Activated CD4-positive, alpha-beta T cell treated with anti-CD3 and anti-CD28 coated beads, Interleukin-2, amount 50 U/mL, for 4 hours (primary cell): ENCODE measurements around the gene C1QTNF6.
A peak's percentile ranks its signal among the peaks of the same experiment; 100 is the strongest.
"Not testable (repeated sequence)": the region's sequence is repeated elsewhere in the genome, so short reads cannot be mapped to it uniquely, and the experiment has no call there.

ENCODE experiments used
- DNase-seq, 2 experiments: peaks; one replicate each; pipeline ENCODE4 v3.0.0-alpha.2; 2020

Gene C1QTNF6

DNA sequence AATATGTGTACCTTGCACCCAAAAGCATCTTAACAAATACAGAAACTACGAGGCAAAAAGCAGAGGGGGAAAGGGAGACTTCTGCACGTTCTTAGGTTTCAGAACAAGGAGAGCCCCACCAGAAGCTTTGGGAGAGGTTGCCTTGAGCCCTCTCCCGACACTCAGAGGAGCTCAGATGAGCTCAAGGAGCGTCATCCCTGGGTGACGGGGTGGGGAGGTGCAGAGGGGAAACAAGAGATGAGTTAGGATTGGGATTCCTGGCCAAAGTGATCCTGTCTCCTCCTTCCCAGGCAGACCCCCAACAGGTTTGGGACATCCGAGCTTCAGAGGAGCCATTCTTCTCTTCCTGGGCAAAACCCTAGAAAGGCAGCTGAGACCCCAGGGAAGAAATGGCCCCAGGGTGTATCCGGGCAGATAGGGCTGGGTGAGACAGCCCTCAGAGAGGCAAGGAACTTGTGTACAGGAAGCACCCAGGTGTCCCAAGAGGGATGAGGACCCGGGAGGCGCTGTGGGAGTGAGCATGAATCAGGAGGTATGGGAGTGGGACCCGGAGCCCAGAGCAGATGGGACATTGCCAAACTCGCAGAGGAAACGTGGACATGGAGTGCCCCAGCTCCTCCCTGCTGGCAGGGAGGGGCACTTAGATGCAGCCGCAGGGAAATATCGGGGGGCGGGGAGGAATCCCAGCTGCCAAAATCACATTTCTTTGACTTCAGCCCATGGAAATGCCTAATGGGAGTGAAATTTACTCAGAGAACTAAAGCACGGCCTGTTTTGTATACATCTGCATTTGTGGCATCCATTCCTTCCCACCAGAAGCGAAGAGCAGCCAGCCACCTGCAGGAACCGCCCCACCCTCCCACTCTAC, 12.4 kb downstream of the C1QTNF6 start:
- no peak for DNase-seq

DNA sequence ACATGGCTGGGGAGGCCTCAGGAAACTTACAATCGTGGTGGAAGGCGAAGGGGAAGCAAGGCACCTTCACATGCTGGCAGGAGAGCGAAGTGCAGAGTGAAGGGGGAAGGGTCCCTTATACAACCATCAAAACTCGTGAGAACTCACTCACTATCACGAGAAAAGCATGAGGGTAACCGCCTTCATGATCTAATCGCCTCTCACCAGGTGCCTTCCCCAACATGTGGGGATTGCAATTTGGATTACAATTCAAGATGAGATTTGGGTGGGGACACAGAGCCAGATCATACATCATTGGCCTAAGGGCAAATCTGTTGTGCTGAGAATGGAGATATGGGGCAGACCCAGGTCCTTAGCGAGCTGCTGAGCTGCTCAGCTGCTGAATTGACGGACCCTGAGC, 13.1 kb downstream of the C1QTNF6 start:
- no peak for DNase-seq

- DNase-seq = no peak
These were observed 14.3 kb downstream of the C1QTNF6 start for GRCh38 chr22:37173709-37174108.

- DNase-seq = no peak
These were observed 15.5 kb downstream of the C1QTNF6 start for GRCh38 chr22:37172266-37173245.

DNA sequence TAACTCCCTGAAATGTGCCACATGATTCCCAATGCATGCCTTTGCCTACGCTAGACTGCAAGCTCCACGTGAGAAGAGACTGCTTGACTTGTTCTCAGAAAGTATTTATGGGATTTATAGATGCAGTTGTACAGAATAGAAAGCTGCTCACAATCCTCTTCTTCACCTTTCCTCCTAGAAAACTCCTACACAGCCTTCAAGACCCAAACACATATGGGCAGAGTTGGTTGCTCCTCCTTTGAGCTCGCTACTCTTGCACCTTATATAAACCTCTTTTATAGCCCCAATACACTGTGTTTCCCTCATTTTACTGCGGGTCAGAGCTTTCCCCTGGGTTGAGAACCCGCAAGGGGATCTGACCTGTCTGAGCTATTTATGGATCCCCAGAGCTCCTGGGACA, 16.4 kb downstream of the C1QTNF6 start:
- no peak for DNase-seq

DNA sequence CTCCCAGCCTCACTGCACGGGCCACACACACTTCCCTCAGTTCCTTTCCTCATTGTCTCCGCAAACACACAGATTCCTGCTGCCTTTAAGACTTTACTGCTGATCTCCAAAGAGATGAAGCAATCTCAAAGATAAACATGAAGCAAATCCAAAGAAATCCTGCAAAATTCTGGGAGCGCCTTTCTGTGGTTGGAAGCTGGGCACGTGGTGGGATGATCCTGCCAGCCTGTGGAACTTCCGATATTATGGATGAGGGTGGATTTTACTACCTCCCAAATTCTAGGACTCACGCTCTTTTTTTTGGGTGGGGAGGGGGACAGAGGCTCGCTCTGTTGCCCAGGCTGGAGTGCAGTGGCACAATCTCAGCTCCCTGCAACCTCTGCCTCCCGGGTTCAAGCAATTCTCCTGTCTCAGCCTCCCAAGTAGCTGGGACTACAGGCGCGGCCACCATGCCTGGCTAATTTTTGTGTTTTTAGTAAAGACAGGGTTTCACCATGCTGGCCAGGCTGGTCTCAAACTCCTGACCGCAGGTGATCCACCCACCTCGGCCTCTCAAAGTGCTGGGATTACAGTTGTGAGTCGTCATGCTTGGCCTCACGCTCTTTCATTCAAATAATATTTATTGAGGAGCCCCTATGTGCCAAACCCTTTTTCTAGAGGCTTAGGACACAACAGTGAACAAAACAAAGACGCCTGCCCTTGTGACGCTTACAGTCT, 17.2 kb downstream of the C1QTNF6 start:
- DNase-seq = not testable (repeated sequence)

- DNase-seq = no peak
These were observed 17.9 kb downstream of the C1QTNF6 start for GRCh38 chr22:37169947-37170688.

DNA sequence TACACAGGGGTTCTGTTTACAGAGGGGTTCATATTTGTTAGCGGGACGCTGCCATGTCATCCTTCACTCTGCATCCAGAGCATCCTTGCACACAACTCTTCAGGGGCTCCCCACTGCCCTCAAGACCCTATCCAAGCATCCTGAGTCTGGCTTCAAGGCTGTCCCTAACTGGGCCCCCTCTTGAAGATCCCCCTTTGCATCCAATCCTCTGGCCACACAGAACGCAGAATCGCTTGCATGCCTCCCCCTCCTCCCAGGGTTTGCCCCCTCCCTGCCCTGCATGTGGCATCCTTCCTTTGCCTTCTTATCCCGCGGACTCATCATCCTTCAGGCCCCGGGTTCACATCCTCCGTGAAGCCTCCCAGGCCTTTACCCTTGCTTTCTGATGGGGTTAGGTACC, 18.6 kb downstream of the C1QTNF6 start:
- DNase-seq = no peak

DNA sequence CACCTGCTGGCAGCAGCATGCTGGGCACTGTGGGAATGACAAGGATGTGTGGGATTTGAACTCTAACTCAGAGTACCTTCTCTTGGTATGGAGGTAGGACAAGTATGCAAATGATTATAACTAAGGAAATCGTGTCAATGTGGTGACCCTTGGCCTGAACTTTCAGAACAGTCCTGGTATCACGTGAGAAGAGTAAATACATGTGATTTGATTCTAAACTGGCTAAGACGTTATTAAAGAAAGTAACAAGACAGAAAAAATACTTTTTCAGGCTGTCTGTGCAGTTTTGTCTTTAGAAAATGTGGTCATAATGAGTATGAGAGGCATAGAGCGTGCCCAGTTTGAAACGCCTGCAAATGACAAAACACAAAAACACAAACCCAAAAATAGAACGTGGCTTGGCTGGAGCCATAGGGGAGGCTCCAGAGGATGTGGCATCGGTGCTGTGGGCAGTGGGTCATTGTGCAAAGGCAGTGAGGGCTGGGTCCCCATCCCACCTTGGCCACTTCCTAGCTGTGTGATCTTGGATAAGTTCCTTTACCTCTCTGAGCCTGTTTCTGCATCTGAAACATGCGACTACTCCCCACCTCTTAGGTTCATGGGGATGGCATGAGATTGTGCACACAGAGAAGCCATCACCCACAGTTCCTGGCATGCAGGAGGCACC, 19.9 kb downstream of the C1QTNF6 start:
- no peak for DNase-seq

GRCh38 chr22:37167176-37167980, 20.7 kb downstream of the C1QTNF6 start:
- DNase-seq = no peak

DNA sequence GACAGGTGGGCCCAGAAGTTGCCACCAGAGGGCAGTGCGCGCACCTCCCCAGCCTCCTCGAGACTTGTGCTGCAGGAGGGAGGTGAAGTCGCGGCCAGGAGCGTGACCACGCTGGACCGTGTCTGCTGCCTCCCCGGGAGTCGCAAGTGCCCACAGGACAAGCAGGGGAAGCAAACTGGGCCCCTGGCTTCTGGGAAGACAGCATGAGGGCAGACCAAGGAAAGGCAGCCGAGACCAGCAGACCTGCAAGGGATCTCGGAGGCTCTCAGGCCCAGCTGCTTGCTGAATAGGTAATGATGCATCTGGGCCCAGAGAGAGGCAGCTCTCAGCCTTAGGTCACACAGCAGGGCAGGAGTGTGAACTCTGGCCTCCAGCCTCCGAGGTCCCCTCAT, 21.4 kb downstream of the C1QTNF6 start:
- peak; percentile 80 to 83 for DNase-seq

GRCh38 chr22:37165940-37166674, 21.9 kb downstream of the C1QTNF6 start:
- no peak for DNase-seq

- DNase-seq = no peak
These were observed 23.0 kb downstream of the C1QTNF6 start for GRCh38 chr22:37165066-37165465.

DNA sequence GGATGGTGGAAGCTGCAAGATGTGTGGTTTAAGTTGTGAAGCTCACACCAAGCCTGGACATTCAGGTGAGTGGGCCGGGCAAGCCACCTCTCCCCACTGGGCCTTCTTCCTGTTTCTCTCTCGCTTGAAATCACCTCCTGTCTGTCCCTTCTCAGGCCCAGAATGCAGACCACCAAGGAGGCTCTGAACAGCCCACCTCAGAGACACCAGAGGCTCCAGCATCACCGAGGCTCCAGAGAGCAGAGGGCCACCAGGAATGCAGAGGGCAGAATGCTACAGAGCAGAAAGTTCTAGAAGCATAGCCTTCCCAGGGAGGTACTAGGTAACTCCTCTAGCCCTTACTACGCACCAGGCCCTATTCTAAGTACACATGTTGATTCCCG, 23.6 kb downstream of the C1QTNF6 start:
- DNase-seq = no peak

DNA sequence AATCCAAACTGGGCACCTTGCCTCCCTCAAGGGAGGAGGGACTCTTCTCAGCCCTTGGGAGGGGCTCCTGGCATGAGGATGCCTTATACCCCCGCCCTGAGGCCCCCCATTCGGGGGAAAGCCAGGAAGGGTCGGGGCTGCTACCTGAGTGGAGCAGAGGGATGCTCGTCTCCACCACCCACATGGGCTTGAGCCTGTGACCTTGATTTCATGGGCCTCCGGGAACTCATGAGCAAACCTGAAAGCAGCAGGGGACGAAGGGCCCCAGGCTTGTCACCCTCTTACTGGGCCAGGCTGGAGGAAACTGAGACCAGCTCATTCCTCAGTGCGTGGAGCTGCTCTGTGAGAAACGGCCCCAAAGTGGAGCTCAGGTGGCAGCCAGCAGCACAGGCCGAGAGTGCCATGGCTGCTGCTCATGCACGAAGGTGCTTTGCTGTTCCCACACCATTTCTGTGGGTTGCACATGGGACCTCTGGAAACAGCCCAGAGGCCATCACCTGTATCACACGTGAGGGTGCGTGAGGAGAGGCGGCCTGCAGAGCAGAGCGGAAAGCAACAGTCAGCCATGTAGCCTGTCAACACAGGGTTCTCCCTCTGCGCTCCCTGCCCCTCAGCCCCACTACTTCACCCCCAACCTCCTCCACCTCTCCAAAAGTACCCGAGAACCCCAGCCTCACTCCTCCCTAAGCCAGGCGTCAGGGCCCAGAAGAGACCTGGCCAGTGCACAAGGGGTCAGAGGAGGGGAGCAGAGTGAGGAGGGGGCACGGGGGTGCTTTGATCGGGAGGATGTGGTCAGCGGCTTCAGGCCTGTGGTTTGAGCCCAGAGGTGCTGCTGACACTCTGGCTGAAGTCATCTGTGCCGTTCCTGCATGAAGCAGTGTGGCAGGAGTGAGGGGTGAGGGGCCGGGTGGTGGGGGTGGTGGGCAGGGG, 24.2 kb downstream of the C1QTNF6 start:
- no peak for DNase-seq

DNA sequence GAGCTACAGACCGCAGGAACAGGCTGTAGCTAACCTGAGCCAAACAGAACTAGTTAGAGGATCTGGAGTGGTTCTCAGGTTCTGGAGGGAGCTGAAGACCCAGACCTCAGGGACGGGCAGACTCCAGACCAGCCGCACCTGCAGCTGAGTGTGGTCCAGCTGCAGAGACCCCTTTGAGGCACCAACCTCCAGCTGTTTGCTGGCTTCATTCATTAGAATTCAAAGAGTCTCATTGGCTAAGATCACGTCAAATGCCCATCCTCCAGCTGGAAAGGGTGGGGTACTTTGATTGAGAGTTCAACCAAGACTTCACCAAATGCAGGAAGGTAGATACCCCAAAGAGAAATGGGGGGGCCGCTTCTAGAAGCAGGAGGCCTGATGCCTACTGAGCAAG, 25.0 kb downstream of the C1QTNF6 start:
- no peak for DNase-seq

DNA sequence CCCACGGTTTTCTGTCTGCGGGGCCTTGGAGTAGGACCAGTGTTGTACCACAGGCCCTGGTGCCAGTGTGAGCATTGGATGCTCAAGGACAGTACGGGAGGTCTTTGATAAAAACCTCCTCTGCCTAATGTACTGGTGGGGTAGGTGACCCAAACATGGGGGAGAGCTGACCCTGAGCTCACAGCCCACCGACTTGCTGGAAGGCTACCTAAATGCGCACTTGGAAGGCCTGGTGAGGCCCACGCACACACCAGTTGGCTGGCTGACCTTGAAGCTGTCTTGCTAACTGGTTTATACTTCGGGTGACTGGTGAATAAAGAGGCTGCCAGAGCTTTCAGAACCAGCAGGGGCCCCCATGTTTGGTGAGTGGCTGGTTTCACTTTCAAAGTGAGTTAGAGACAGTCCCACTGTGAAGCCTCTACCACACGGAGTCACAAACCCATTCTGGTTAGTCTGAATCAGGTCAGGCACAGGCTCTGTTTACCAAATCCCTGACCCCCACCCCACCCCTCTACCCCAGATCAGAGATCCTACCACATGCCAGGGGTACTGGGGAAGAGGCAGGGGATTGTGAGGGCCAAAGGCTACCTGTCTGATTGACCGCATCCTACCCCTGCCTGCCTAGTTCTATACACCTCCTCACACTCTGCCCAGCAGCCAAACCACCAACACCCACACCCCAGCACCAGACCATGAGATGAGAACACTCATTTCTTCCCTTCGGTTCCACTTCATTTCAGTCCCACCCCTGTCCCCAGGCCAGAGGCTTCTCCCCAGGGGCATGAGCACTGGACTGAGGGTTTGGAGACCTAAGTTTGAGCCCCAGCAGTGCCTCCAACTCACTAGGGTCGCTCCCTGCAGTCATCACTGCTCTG, 25.6 kb downstream of the C1QTNF6 start:
- DNase-seq = peak; percentile 65 to 68

DNA sequence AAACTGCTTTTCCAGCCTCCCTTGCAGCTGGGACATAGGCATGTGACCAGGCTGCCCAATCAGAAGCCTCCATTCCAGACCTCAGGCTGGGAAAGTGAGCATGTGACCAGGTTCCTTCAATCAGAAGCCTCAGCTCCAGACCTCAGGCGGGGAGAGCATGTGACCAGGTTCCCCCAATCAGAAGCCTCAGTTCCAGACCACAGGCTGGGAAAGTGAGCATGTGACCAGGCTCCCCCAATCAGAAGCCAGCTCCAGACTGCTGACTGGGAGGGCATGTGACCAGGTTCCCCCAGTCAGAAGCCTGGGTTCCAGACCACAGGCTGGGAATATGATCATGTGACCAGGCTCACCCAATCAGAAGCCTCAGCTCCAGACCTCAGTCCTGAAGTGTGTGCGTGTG, 26.6 kb downstream of the C1QTNF6 start:
- no peak for DNase-seq
